DOHH2 (cell line): ENCODE measurements around the gene XPNPEP3.

ENCODE experiments used
- H3F3A ChIP-seq: fragments of 200-600 bp; sonication (generic), shearing (Covaris generic); 2 replicates; pipeline ENCODE4 v1.6.0; 2016; ENCODE audit warnings: antibody characterized with exemption, mild to moderate bottlenecking; ENCODE audit not compliant: control insufficient read depth, insufficient read depth
- H3K27ac ChIP-seq: fragments of 200-600 bp; sonication (generic); 2 replicates; pipeline ENCODE4 v1.5.1; 2014; ENCODE audit warnings: low read depth, mild to moderate bottlenecking, low read length, moderate library complexity
- H3K27me3 ChIP-seq: fragments of 200-600 bp; sonication (generic); 2 replicates; pipeline ENCODE4 v1.6.1; 2014; ENCODE audit warnings: mild to moderate bottlenecking, low read length, mixed read lengths; ENCODE audit not compliant: control insufficient read depth
- H3K36me3 ChIP-seq: fragments of 200-600 bp; sonication (generic); 2 replicates; pipeline ENCODE4 v1.6.1; 2014; ENCODE audit warnings: mild to moderate bottlenecking, low read length, moderate library complexity, mixed read lengths; ENCODE audit not compliant: control insufficient read depth
- H3K4me1 ChIP-seq: fragments of 200-600 bp; sonication (generic); 2 replicates; pipeline ENCODE4 v1.6.1; 2014; ENCODE audit warnings: mild to moderate bottlenecking, low read length, mixed read lengths; ENCODE audit not compliant: control insufficient read depth
- H3K4me2 ChIP-seq: fragments of 200-600 bp; sonication (generic); 2 replicates; pipeline ENCODE4 v1.6.0; 2014; ENCODE audit warnings: mild to moderate bottlenecking, low read length, moderate library complexity
- H3K4me3 ChIP-seq: fragments of 200-600 bp; sonication (generic); 2 replicates; pipeline ENCODE4 v1.5.1; 2014; ENCODE audit warnings: mild to moderate bottlenecking, low read length, mixed read lengths
- H3K79me2 ChIP-seq: fragments of 200-600 bp; sonication (generic); 2 replicates; pipeline ENCODE4 v1.6.1; 2014; ENCODE audit warnings: mild to moderate bottlenecking, low read length, mixed read lengths; ENCODE audit not compliant: control insufficient read depth
- H3K9me2 ChIP-seq: fragments of 200-600 bp; sonication (generic); replicated peaks from 2 replicates; pipeline ENCODE4 v1.6.1; 2014; ENCODE audit warnings: mild to moderate bottlenecking, low read length, mixed read lengths; ENCODE audit not compliant: control insufficient read depth
- H3K9me3 ChIP-seq: fragments of 200-600 bp; sonication (generic); 2 replicates; pipeline ENCODE4 v1.6.1; 2014; ENCODE audit warnings: antibody characterized with exemption, low read length, mixed read lengths; ENCODE audit not compliant: control insufficient read depth, insufficient read depth
- H4K20me1 ChIP-seq: fragments of 200-600 bp; sonication (generic); 2 replicates; pipeline ENCODE4 v1.6.0; 2014; ENCODE audit warnings: low read depth, mild to moderate bottlenecking, antibody characterized with exemption, low read length, moderate library complexity; ENCODE audit not compliant: control insufficient read depth, insufficient read depth
- CTCF ChIP-seq: fragments of 200-600 bp; sonication (generic); IDR thresholded peaks from one replicate; pipeline ENCODE4 v1.5.1; 2014; ENCODE audit warnings: antibody characterized with exemption, mild to moderate bottlenecking, low read depth, low read length; ENCODE audit not compliant: poor library complexity, severe bottlenecking
- EZH2phosphoT487 ChIP-seq: fragments of 200-600 bp; sonication (generic); IDR thresholded peaks from 2 replicates; pipeline ENCODE4 v1.6.1; 2017; ENCODE audit warnings: borderline replicate concordance, mild to moderate bottlenecking, antibody characterized with exemption, low read length, moderate library complexity, mixed read lengths

XPNPEP3 gene

GRCh38 chr22:40951795-40952605 lies 95.1 kb downstream of the XPNPEP3 start:
- Histone ChIP-seq H3K79me2 (peaks cover 53% of the 10 kb centered on the region), H4K20me1 (0 out of 2 replicates have a peak, but pooled peaks cover 3% of the 10 kb centered on the region), H3F3A (0 out of 2 replicates have a peak, but pooled peaks cover 2% of the 10 kb centered on the region), H3K9me2 (no peaks in the 10 kb centered on the region), H3K27me3 (no peaks in the 10 kb centered on the region), H3K4me2 (peak overlapping the region; percentile 88), H3K27ac (peak overlapping the region; percentile 54), H3K36me3 (peaks cover 41% of the 10 kb centered on the region), H3K4me3 (peak overlapping the region; percentile 91), H3K4me1 (peaks cover 20% of the 10 kb centered on the region), H3K9me3 (no peaks in the 10 kb centered on the region)
- TF ChIP-seq CTCF (no peak), EZH2phosphoT487 (no peak)

- 0 out of 2 replicates have a peak, but pooled peaks cover 3% of the 10 kb centered on the region for H4K20me1 ChIP-seq
- peaks cover 20% of the 10 kb centered on the region for H3K4me1 ChIP-seq
- no peaks in the 10 kb centered on the region for H3K9me3 ChIP-seq
- H3K4me2 ChIP-seq: peak overlapping the region; percentile 88
- no peak overlapping the region for H3K27ac ChIP-seq
- H3K4me3 ChIP-seq: peak overlapping the region; percentile 91
- H3K27me3 ChIP-seq: no peaks in the 10 kb centered on the region
- peaks cover 68% of the 10 kb centered on the region for H3K79me2 ChIP-seq
- H3F3A ChIP-seq: 0 out of 2 replicates have a peak, but pooled peaks cover 2% of the 10 kb centered on the region
- H3K9me2 ChIP-seq: no peaks in the 10 kb centered on the region
- no peak for TF ChIP-seq EZH2phosphoT487
- TF ChIP-seq CTCF: no peak
- peaks cover 50% of the 10 kb centered on the region for H3K36me3 ChIP-seq
Measured at GRCh38 chr22:40953471-40953870, 96.5 kb downstream of the XPNPEP3 start.

- Histone ChIP-seq H3K4me3 (no peak overlapping the region), H3K4me2 (no peak overlapping the region), H3K4me1 (peaks cover 20% of the 10 kb centered on the region), H3K79me2 (peaks cover 74% of the 10 kb centered on the region), H4K20me1 (0 out of 2 replicates have a peak, but pooled peaks cover 3% of the 10 kb centered on the region), H3K36me3 (peaks cover 56% of the 10 kb centered on the region), H3F3A (0 out of 2 replicates have a peak, but pooled peaks cover 2% of the 10 kb centered on the region), H3K9me2 (no peaks in the 10 kb centered on the region), H3K27ac (no peak overlapping the region), H3K9me3 (no peaks in the 10 kb centered on the region), H3K27me3 (no peaks in the 10 kb centered on the region)
- TF ChIP-seq EZH2phosphoT487: no peak
- TF ChIP-seq CTCF: no peak
Measured at GRCh38 chr22:40954113-40954512, 97.2 kb downstream of the XPNPEP3 start.
